Upper lobe of left lung (tissue), 4 donors: Measurements from ENCODE around the gene ZCCHC7.

ENCODE experiments used
- CTCF ChIP-seq, 6 experiments: fragments of 450-650 bp in 4 of 6; fragments of 200-600 bp in 2 of 6; sonication (generic) in 2 of 6; IDR thresholded peaks; one replicate each; pipeline ENCODE4 v1.5.1; 2016 to 2019; ENCODE audit warnings: antibody characterized with exemption in 6 of 6
- EP300 ChIP-seq, 4 donors: sonication (generic); formaldehyde crosslinking; IDR thresholded peaks; one replicate each; pipeline ENCODE4 v1.5.1; 2017; ENCODE audit warnings: antibody characterized with exemption in 4 of 4, control low read depth in 2 of 4
- POLR2A ChIP-seq, 4 donors: fragments of 450-650 bp; IDR thresholded peaks; one replicate each; pipeline ENCODE4 v1.5.1; 2016 to 2017; ENCODE audit warnings: antibody characterized with exemption in 4 of 4, mild to moderate bottlenecking in 2 of 4
- POLR2AphosphoS5 ChIP-seq, 2 donors: sonication (generic); formaldehyde crosslinking; IDR thresholded peaks; one replicate each; pipeline ENCODE4 v1.5.1; 2017; ENCODE audit warnings: antibody characterized with exemption in 2 of 2

- TF ChIP-seq CTCF (IDR thresholded peaks at IDR 0.05) = peak in 1 of 6 experiments; percentile 23
- peak; percentile 84 to 93 for TF ChIP-seq POLR2AphosphoS5 (IDR thresholded peaks at IDR 0.05)
- peak in 3 of 4 donors; percentile 88 to 92 (median 90) for TF ChIP-seq POLR2A (IDR thresholded peaks at IDR 0.05)
- peak in 1 of 4 donors; percentile 14 for TF ChIP-seq EP300 (IDR thresholded peaks at IDR 0.05)
Observed at GRCh38 chr9:37119907-37120842, at the start of gene ZCCHC7.
